Measurements from ENCODE around the gene LRRC18. TPM values are rescaled to one million over a fixed set of nuclear protein-coding genes. Genes with fewer than 3 reads are reported as not detected.

The LRRC18 gene
- polyA plus RNA-seq, 2 donors, result not detected

- WGBS, 2 donors, result 85 to 87% methylated on average over 1 of the region's 1 CpG
- Histone ChIP-seq H3K36me3 (ENCODE audit: control insufficient read depth in 2 of 2, insufficient read depth in 2 of 2, low read length in 1 of 2) (no peaks in the 10 kb centered on the region), H3K4me1 (ENCODE audit: control insufficient read depth in 2 of 2, insufficient read depth in 2 of 2, low read length in 1 of 2) (no peaks in the 10 kb centered on the region), H3K27ac (ENCODE audit: low read depth in 2 of 2, low read length in 1 of 2) (no peak overlapping the region), H3K4me3 (ENCODE audit: low read depth in 1 of 2, low read length in 2 of 2) (no peak overlapping the region), H3K27me3 (ENCODE audit: control insufficient read depth in 1 of 2, insufficient read depth in 2 of 2, low read length in 2 of 2) (no peaks in the 10 kb centered on the region), H3K9me3 (ENCODE audit: control insufficient read depth in 2 of 2, insufficient read depth in 1 of 2, low read depth in 1 of 2, low read length in 1 of 2) (no peaks in the 10 kb centered on the region)
Observed at GRCh38 chr10:48926255-48926654, 13.4 kb downstream of the LRRC18 start.

DNA sequence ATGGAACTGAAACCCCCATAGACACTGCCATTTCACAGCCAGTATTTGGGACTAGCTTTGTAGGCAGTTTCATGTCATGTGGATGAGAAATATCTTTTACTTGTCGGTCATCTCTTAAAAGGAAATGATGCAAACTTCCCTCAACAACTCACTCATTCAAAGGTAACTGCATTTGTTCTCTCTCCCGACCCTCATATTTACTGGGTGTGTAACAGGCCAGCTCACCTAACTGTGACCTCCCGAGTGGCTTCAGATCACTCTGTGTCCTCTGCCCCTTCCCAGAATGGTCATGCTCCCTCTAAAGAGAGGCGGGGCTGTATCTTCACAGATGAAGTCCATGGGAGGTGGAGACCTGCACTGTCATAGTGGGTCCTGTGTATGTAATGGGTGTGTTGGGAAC, 14.7 kb downstream of the LRRC18 start:
- Histone ChIP-seq H3K9me3 (ENCODE audit: control insufficient read depth in 2 of 2, insufficient read depth in 1 of 2, low read depth in 1 of 2, low read length in 1 of 2) (no peaks in the 10 kb centered on the region), H3K4me1 (ENCODE audit: control insufficient read depth in 2 of 2, insufficient read depth in 2 of 2, low read length in 1 of 2) (no peaks in the 10 kb centered on the region), H3K36me3 (ENCODE audit: control insufficient read depth in 2 of 2, insufficient read depth in 2 of 2, low read length in 1 of 2) (no peaks in the 10 kb centered on the region), H3K27me3 (ENCODE audit: control insufficient read depth in 1 of 2, insufficient read depth in 2 of 2, low read length in 2 of 2) (no peaks in the 10 kb centered on the region), H3K27ac (ENCODE audit: low read depth in 2 of 2, low read length in 1 of 2) (no peak overlapping the region), H3K4me3 (ENCODE audit: low read depth in 1 of 2, low read length in 2 of 2) (no peak overlapping the region)
- WGBS, 2 donors, result 81 to 86% methylated on average over 4 of the region's 4 CpGs

DNA sequence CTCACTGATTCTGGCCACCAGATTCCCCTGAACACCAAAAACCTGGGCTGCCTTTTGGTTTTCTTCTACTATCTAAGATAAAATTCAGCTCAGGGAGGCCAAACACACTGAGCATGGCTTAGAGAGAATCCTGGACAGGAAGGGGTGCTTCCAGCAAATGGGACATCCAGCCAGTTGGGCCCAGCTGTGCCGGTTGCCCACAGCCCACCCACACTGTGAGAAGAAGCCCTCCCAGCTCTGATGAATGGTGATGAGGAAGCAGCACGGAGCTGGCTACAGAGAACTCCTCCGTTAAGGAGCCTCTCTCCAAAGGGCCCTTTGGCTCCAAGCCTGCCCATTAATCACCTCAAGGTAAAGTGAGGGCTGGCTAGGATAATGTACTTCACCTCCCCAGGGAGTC, 15.9 kb downstream of the LRRC18 start:
- Histone ChIP-seq H3K9me3 (ENCODE audit: control insufficient read depth in 2 of 2, insufficient read depth in 1 of 2, low read depth in 1 of 2, low read length in 1 of 2) (no peaks in the 10 kb centered on the region), H3K27me3 (ENCODE audit: control insufficient read depth in 1 of 2, insufficient read depth in 2 of 2, low read length in 2 of 2) (no peaks in the 10 kb centered on the region), H3K4me3 (ENCODE audit: low read depth in 1 of 2, low read length in 2 of 2) (no peak overlapping the region), H3K27ac (ENCODE audit: low read depth in 2 of 2, low read length in 1 of 2) (no peak overlapping the region), H3K36me3 (ENCODE audit: control insufficient read depth in 2 of 2, insufficient read depth in 2 of 2, low read length in 1 of 2) (no peaks in the 10 kb centered on the region), H3K4me1 (ENCODE audit: control insufficient read depth in 2 of 2, insufficient read depth in 2 of 2, low read length in 1 of 2) (no peaks in the 10 kb centered on the region)
- WGBS, 2 donors, result 47 to 58% methylated on average over 3 of the region's 3 CpGs

DNA sequence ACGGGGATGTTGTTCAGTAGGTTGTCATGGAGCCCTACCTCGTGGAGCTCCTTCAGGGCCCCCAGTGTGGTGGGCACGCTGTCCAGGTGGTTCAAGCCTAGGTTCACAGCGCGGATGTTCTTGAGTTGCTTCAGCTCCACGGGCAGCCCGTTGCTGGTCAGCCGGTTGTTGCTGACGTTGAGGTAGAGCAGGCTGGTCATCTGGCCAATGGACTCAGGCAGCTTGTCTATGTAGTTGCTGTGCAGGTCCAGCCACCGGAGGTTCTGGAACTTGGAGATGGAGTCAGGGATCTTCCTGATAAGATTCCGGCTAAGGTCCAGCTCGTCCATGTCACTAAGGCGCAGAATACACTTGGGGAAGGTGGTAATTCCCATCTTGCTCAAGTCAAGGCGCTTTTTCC, 26.0 kb downstream of the LRRC18 start:
- no peaks in the 10 kb centered on the region for H3K36me3 ChIP-seq (ENCODE audit: control insufficient read depth in 2 of 2, insufficient read depth in 2 of 2, low read length in 1 of 2)
- H3K27ac ChIP-seq (ENCODE audit: low read depth in 2 of 2, low read length in 1 of 2), result no peak overlapping the region
- no peaks in the 10 kb centered on the region for H3K4me1 ChIP-seq (ENCODE audit: control insufficient read depth in 2 of 2, insufficient read depth in 2 of 2, low read length in 1 of 2)
- peaks cover 3% of the 10 kb centered on the region in 2 donors for H3K9me3 ChIP-seq (ENCODE audit: control insufficient read depth in 2 of 2, insufficient read depth in 1 of 2, low read depth in 1 of 2, low read length in 1 of 2)
- no peak overlapping the region for H3K4me3 ChIP-seq (ENCODE audit: low read depth in 1 of 2, low read length in 2 of 2)
- no peaks in the 10 kb centered on the region for H3K27me3 ChIP-seq (ENCODE audit: control insufficient read depth in 1 of 2, insufficient read depth in 2 of 2, low read length in 2 of 2)
- 86 to 89% methylated on average over 14 of the region's 14 CpGs for WGBS, 2 donors

DNA sequence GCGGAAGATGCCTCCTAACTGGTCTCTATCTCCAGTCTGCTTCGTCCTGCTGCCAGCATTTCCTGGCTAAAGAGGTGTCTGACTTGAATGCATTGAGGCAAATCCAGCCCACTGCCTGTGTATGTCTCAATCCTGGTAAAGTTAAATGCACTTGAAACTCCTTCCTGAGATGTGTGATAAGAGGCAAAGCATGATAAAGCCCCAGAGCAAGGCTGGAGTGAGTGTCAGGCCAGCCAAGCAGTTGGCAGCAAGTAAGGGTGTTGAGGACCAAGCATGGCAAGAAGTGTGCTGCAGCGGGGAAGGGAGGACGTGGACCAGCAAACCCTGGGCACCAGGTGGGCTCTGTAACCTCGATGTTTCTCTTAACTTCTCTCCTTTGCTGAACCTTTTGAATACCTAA, 29.1 kb downstream of the LRRC18 start:
- H3K4me3 ChIP-seq (ENCODE audit: low read depth in 1 of 2, low read length in 2 of 2), result no peak overlapping the region
- H3K4me1 ChIP-seq (ENCODE audit: control insufficient read depth in 2 of 2, insufficient read depth in 2 of 2, low read length in 1 of 2), result peaks cover 2 to 4% of the 10 kb centered on the region in 2 donors
- H3K9me3 ChIP-seq (ENCODE audit: control insufficient read depth in 2 of 2, insufficient read depth in 1 of 2, low read depth in 1 of 2, low read length in 1 of 2), result peaks cover 3% of the 10 kb centered on the region in 2 donors
- no peaks in the 10 kb centered on the region for H3K27me3 ChIP-seq (ENCODE audit: control insufficient read depth in 1 of 2, insufficient read depth in 2 of 2, low read length in 2 of 2)
- H3K27ac ChIP-seq (ENCODE audit: low read depth in 2 of 2, low read length in 1 of 2), result no peak overlapping the region
- no peaks in the 10 kb centered on the region for H3K36me3 ChIP-seq (ENCODE audit: control insufficient read depth in 2 of 2, insufficient read depth in 2 of 2, low read length in 1 of 2)
- WGBS, 2 donors, result 79 to 80% methylated on average over 5 of the region's 5 CpGs

GRCh38 chr10:48907730-48908129, 31.9 kb downstream of the LRRC18 start:
- no peaks in the 10 kb centered on the region for H3K36me3 ChIP-seq (ENCODE audit: control insufficient read depth in 2 of 2, insufficient read depth in 2 of 2, low read length in 1 of 2)
- no peaks in the 10 kb centered on the region for H3K27me3 ChIP-seq (ENCODE audit: control insufficient read depth in 1 of 2, insufficient read depth in 2 of 2, low read length in 2 of 2)
- H3K27ac ChIP-seq (ENCODE audit: low read depth in 2 of 2, low read length in 1 of 2), result no peak overlapping the region
- 79 to 81% methylated on average over 4 of the region's 4 CpGs for WGBS, 2 donors
- no peaks in the 10 kb centered on the region for H3K9me3 ChIP-seq (ENCODE audit: control insufficient read depth in 2 of 2, insufficient read depth in 1 of 2, low read depth in 1 of 2, low read length in 1 of 2)
- H3K4me3 ChIP-seq (ENCODE audit: low read depth in 1 of 2, low read length in 2 of 2), result no peak overlapping the region
- peaks cover 2 to 4% of the 10 kb centered on the region in 2 donors for H3K4me1 ChIP-seq (ENCODE audit: control insufficient read depth in 2 of 2, insufficient read depth in 2 of 2, low read length in 1 of 2)

- Histone ChIP-seq H3K9me3 (ENCODE audit: control insufficient read depth in 2 of 2, insufficient read depth in 1 of 2, low read depth in 1 of 2, low read length in 1 of 2) (no peaks in the 10 kb centered on the region), H3K27me3 (ENCODE audit: control insufficient read depth in 1 of 2, insufficient read depth in 2 of 2, low read length in 2 of 2) (no peaks in the 10 kb centered on the region), H3K4me1 (ENCODE audit: control insufficient read depth in 2 of 2, insufficient read depth in 2 of 2, low read length in 1 of 2) (peaks cover 2 to 4% of the 10 kb centered on the region in 2 donors), H3K27ac (ENCODE audit: low read depth in 2 of 2, low read length in 1 of 2) (no peak overlapping the region), H3K4me3 (ENCODE audit: low read depth in 1 of 2, low read length in 2 of 2) (no peak overlapping the region), H3K36me3 (ENCODE audit: control insufficient read depth in 2 of 2, insufficient read depth in 2 of 2, low read length in 1 of 2) (no peaks in the 10 kb centered on the region)
- 82 to 84% methylated on average over 2 of the region's 2 CpGs for WGBS, 2 donors
Observed at GRCh38 chr10:48906841-48907240, 32.8 kb downstream of the LRRC18 start.

GRCh38 chr10:48905311-48905710, 34.3 kb downstream of the LRRC18 start:
- Histone ChIP-seq H3K4me3 (ENCODE audit: low read depth in 1 of 2, low read length in 2 of 2) (no peak overlapping the region), H3K27me3 (ENCODE audit: control insufficient read depth in 1 of 2, insufficient read depth in 2 of 2, low read length in 2 of 2) (no peaks in the 10 kb centered on the region), H3K27ac (ENCODE audit: low read depth in 2 of 2, low read length in 1 of 2) (no peak overlapping the region), H3K4me1 (ENCODE audit: control insufficient read depth in 2 of 2, insufficient read depth in 2 of 2, low read length in 1 of 2) (peaks cover 2 to 4% of the 10 kb centered on the region in 2 donors), H3K9me3 (ENCODE audit: control insufficient read depth in 2 of 2, insufficient read depth in 1 of 2, low read depth in 1 of 2, low read length in 1 of 2) (no peaks in the 10 kb centered on the region), H3K36me3 (ENCODE audit: control insufficient read depth in 2 of 2, insufficient read depth in 2 of 2, low read length in 1 of 2) (no peaks in the 10 kb centered on the region)
- 95 to 96% methylated on average over 2 of the region's 2 CpGs for WGBS, 2 donors

DNA sequence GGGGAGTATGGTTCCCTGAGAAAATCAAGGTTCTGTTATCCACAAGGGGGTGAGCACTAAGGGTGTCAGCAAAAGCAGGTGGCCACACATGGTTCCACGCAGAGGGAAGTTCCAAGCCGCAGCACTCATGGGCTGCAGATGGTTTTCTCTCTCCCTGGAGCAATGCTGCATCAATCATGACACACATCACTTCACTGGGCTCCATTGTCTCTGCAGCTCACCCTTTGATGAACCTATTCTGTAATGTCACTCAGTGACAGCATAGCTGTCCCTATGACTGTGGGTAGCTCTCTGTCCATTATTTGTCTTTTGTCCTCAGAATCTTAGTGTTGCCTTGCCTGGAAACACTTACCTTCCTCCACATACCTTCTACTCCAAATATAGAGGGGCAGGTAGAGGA, 34.8 kb downstream of the LRRC18 start:
- Histone ChIP-seq H3K27ac (ENCODE audit: low read depth in 2 of 2, low read length in 1 of 2) (no peak overlapping the region), H3K4me3 (ENCODE audit: low read depth in 1 of 2, low read length in 2 of 2) (no peak overlapping the region), H3K36me3 (ENCODE audit: control insufficient read depth in 2 of 2, insufficient read depth in 2 of 2, low read length in 1 of 2) (no peaks in the 10 kb centered on the region), H3K9me3 (ENCODE audit: control insufficient read depth in 2 of 2, insufficient read depth in 1 of 2, low read depth in 1 of 2, low read length in 1 of 2) (no peaks in the 10 kb centered on the region), H3K27me3 (ENCODE audit: control insufficient read depth in 1 of 2, insufficient read depth in 2 of 2, low read length in 2 of 2) (no peaks in the 10 kb centered on the region), H3K4me1 (ENCODE audit: control insufficient read depth in 2 of 2, insufficient read depth in 2 of 2, low read length in 1 of 2) (peaks cover 2 to 4% of the 10 kb centered on the region in 2 donors)
- WGBS, 2 donors, result 86 to 87% methylated on average over 2 of the region's 2 CpGs

DNA sequence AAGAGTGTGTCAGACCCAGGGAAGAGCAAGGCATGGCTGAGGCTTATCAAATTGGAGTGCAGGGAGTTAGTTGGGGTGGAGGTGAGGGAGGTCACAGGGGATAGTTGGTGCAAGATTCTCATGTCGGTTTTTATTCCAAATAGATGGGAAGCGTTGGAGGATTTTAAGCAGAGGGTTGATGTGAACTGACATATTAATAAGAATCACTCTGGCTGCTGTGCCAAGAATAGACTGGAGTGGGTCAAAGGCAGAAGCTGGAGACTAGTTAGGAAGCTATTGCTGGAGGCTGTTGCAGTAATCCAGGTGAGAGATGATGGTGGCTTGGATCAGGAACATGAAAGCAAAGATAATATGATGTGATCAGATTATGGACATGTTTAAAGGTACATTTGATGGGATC, 36.5 kb downstream of the LRRC18 start:
- Histone ChIP-seq H3K36me3 (ENCODE audit: control insufficient read depth in 2 of 2, insufficient read depth in 2 of 2, low read length in 1 of 2) (no peaks in the 10 kb centered on the region), H3K27me3 (ENCODE audit: control insufficient read depth in 1 of 2, insufficient read depth in 2 of 2, low read length in 2 of 2) (no peaks in the 10 kb centered on the region), H3K9me3 (ENCODE audit: control insufficient read depth in 2 of 2, insufficient read depth in 1 of 2, low read depth in 1 of 2, low read length in 1 of 2) (no peaks in the 10 kb centered on the region), H3K4me3 (ENCODE audit: low read depth in 1 of 2, low read length in 2 of 2) (no peak overlapping the region), H3K27ac (ENCODE audit: low read depth in 2 of 2, low read length in 1 of 2) (no peak overlapping the region), H3K4me1 (ENCODE audit: control insufficient read depth in 2 of 2, insufficient read depth in 2 of 2, low read length in 1 of 2) (peaks cover 2 to 4% of the 10 kb centered on the region in 2 donors)
- WGBS, 2 donors, result 60 to 61% methylated on average over 2 of the region's 2 CpGs

Measured in esophagus (tissue), 2 donors.